Measurements from ENCODE around the gene HOXA6.

HOXA6 gene

GRCh38 chr7:27169658-27170425, 22.3 kb upstream of the HOXA6 start:
- DNase-seq (ENCODE audit: low read depth in 1 of 2, low spot score in 1 of 2) = no peak
- TF ChIP-seq CTCF (IDR thresholded peaks at IDR 0.05; ENCODE audit: insufficient read depth, low read length) (no peak), REST (IDR thresholded peaks at IDR 0.05; ENCODE audit: insufficient replicate concordance, low read depth) (no peak), GABPA (IDR thresholded peaks at IDR 0.05; ENCODE audit: low read depth) (no peak), SPI1 (IDR thresholded peaks at IDR 0.05; ENCODE audit: borderline replicate concordance, low read depth) (no peak), POLR2AphosphoS5 (IDR thresholded peaks at IDR 0.05; ENCODE audit: low read depth) (no peak)
- Histone ChIP-seq H3K27me3 (ENCODE audit: insufficient read depth, poor library complexity, severe bottlenecking) (peaks cover 88% of the 10 kb centered on the region), H3K27ac (replicated peaks) (no peak overlapping the region), H3K4me3 (replicated peaks; ENCODE audit: insufficient read depth, low read length) (no peak overlapping the region)

GRCh38 chr7:27168265-27168947, 20.8 kb upstream of the HOXA6 start:
- Histone ChIP-seq H3K27me3 (ENCODE audit: insufficient read depth, poor library complexity, severe bottlenecking) (peaks cover 88% of the 10 kb centered on the region), H3K27ac (replicated peaks) (no peak overlapping the region), H3K4me3 (replicated peaks; ENCODE audit: insufficient read depth, low read length) (no peak overlapping the region)
- no peak for DNase-seq (ENCODE audit: low read depth in 1 of 2, low spot score in 1 of 2)
- TF ChIP-seq POLR2AphosphoS5 (IDR thresholded peaks at IDR 0.05; ENCODE audit: low read depth) (no peak), CTCF (IDR thresholded peaks at IDR 0.05; ENCODE audit: insufficient read depth, low read length) (no peak), SPI1 (IDR thresholded peaks at IDR 0.05; ENCODE audit: borderline replicate concordance, low read depth) (no peak), REST (IDR thresholded peaks at IDR 0.05; ENCODE audit: insufficient replicate concordance, low read depth) (no peak), GABPA (IDR thresholded peaks at IDR 0.05; ENCODE audit: low read depth) (no peak)

- no peak for DNase-seq (ENCODE audit: low read depth in 1 of 2, low spot score in 1 of 2)
- H3K27ac ChIP-seq (replicated peaks) = no peak overlapping the region
- H3K27me3 ChIP-seq (ENCODE audit: insufficient read depth, poor library complexity, severe bottlenecking) = peaks cover 85% of the 10 kb centered on the region
- H3K4me3 ChIP-seq (replicated peaks; ENCODE audit: insufficient read depth, low read length) = no peak overlapping the region
- no peak for TF ChIP-seq POLR2AphosphoS5 (IDR thresholded peaks at IDR 0.05; ENCODE audit: low read depth)
- TF ChIP-seq CTCF (IDR thresholded peaks at IDR 0.05; ENCODE audit: insufficient read depth, low read length) = no peak
- TF ChIP-seq GABPA (IDR thresholded peaks at IDR 0.05; ENCODE audit: low read depth) = no peak
- TF ChIP-seq SPI1 (IDR thresholded peaks at IDR 0.05; ENCODE audit: borderline replicate concordance, low read depth) = no peak
- no peak for TF ChIP-seq REST (IDR thresholded peaks at IDR 0.05; ENCODE audit: insufficient replicate concordance, low read depth)
Measured at GRCh38 chr7:27167916-27168264, 20.3 kb upstream of the HOXA6 start.
